Measurements from ENCODE around the gene DNAI4.
A peak's percentile ranks its signal among the peaks of the same experiment; 100 is the strongest.
"Not testable (repeated sequence)": the region's sequence is repeated elsewhere in the genome, so short reads cannot be mapped to it uniquely, and the experiment has no call there.

The DNAI4 gene

DNA sequence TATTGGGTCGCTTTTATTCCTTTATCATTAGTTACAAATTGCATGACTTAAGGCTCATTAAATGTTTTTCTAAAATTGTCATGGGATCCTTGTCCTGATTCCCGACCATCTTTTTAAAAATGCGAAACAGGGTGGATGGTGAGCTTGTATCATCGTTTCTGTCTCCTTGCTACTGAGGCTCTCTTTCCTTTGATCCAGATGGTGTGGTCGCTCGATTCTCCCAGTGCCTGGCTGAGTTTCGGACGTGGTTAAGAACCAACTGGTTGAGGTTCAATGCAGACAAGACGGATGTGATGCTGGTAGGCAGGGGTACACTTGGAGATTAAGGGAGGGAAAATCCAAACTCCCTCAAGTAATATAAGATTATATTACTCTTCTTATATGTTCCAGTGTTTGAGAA is 1.3 kb upstream of the DNAI4 start:
- H3K27me3 ChIP-seq (ENCODE audit: low read depth, low read length) = no peaks in the 10 kb centered on the region
- peak overlapping the region; percentile 91 to 97 for H3K4me3 ChIP-seq (ENCODE audit: low read depth in 1 of 2, low read length in 2 of 2)
- H3K4me1 ChIP-seq (ENCODE audit: control insufficient read depth in 1 of 2, insufficient read depth in 2 of 2, low read length in 2 of 2) = peaks cover 13 to 27% of the 10 kb centered on the region in 2 donors
- H3K27ac ChIP-seq (ENCODE audit: low read length) = peak overlapping the region; percentile 90
- no peaks in the 10 kb centered on the region for H3K36me3 ChIP-seq (ENCODE audit: control insufficient read depth in 1 of 2, insufficient read depth in 2 of 2, low read length in 2 of 2)
- H3K9me3 ChIP-seq (ENCODE audit: control insufficient read depth in 1 of 2, low read length in 2 of 2) = no peaks in the 10 kb centered on the region

GRCh38 chr1:66925558-66925910 is 878 bp upstream of the DNAI4 start:
- no peaks in the 10 kb centered on the region for H3K36me3 ChIP-seq (ENCODE audit: control insufficient read depth in 1 of 2, insufficient read depth in 2 of 2, low read length in 2 of 2)
- H3K27me3 ChIP-seq (ENCODE audit: low read depth, low read length) = no peaks in the 10 kb centered on the region
- no peaks in the 10 kb centered on the region for H3K9me3 ChIP-seq (ENCODE audit: control insufficient read depth in 1 of 2, low read length in 2 of 2)
- H3K4me3 ChIP-seq (ENCODE audit: low read depth in 1 of 2, low read length in 2 of 2) = peak overlapping the region; percentile 91 to 97
- H3K4me1 ChIP-seq (ENCODE audit: control insufficient read depth in 1 of 2, insufficient read depth in 2 of 2, low read length in 2 of 2) = peaks cover 13 to 27% of the 10 kb centered on the region in 2 donors
- peak overlapping the region; percentile 90 for H3K27ac ChIP-seq (ENCODE audit: low read length)

- Histone ChIP-seq H3K9me3 (ENCODE audit: control insufficient read depth in 1 of 2, low read length in 2 of 2) (no peaks in the 10 kb centered on the region), H3K4me1 (ENCODE audit: control insufficient read depth in 1 of 2, insufficient read depth in 2 of 2, low read length in 2 of 2) (peaks cover 0 to 15% of the 10 kb centered on the region in 2 donors), H3K27me3 (ENCODE audit: low read depth, low read length) (no peaks in the 10 kb centered on the region), H3K4me3 (ENCODE audit: low read depth in 1 of 2, low read length in 2 of 2) (no peak overlapping the region), H3K27ac (ENCODE audit: low read length) (no peak overlapping the region), H3K36me3 (ENCODE audit: control insufficient read depth in 1 of 2, insufficient read depth in 2 of 2, low read length in 2 of 2) (peaks cover 0 to 8% of the 10 kb centered on the region in 2 donors)
Measured at GRCh38 chr1:66920543-66920942, 4.1 kb downstream of the DNAI4 start.

DNA sequence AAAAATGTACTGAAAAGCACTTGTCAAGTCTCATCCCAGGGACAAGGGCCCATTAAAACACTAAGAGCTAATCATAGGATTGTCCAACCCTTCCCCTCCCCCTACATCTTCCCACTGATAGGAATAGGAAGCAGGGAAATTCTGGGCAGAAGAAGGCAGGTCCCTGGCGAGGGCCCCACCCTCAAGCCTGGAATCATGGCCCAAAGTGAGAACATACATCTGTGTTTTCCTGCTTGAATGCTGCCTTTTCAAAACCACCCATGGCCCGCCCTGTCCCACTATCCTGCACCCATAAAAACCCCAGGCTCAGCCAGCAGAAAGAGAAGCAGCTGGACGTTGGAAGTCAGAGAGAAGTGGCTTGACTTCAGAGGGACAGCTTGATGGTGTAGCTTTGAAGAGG is 4.8 kb downstream of the DNAI4 start:
- H3K36me3 ChIP-seq (ENCODE audit: control insufficient read depth in 1 of 2, insufficient read depth in 2 of 2, low read length in 2 of 2) = peaks cover 0 to 8% of the 10 kb centered on the region in 2 donors
- no peak overlapping the region for H3K4me3 ChIP-seq (ENCODE audit: low read depth in 1 of 2, low read length in 2 of 2)
- H3K4me1 ChIP-seq (ENCODE audit: control insufficient read depth in 1 of 2, insufficient read depth in 2 of 2, low read length in 2 of 2) = peaks cover 0 to 15% of the 10 kb centered on the region in 2 donors
- no peaks in the 10 kb centered on the region for H3K9me3 ChIP-seq (ENCODE audit: control insufficient read depth in 1 of 2, low read length in 2 of 2)
- no peak overlapping the region for H3K27ac ChIP-seq (ENCODE audit: low read length)
- no peaks in the 10 kb centered on the region for H3K27me3 ChIP-seq (ENCODE audit: low read depth, low read length)

DNA sequence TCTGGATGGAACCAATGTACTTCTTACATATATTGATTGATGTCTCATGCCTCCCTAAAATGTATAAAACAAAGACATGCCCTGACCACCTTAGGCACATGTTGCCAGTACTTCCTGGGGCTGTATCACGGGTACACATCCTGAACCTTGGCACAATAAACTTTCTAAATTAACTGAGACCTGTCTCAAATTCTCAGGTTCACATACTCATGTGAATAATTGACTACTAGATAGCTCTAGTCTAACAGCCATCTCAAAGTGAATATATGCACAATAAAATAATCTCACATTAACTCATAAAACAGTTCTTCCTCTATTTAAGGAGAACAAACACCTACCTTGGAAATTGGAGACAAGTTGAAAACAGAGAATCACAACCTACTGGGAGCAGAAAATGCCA is 5.6 kb downstream of the DNAI4 start:
- Histone ChIP-seq H3K27ac (ENCODE audit: low read length) (no peak overlapping the region), H3K9me3 (ENCODE audit: control insufficient read depth in 1 of 2, low read length in 2 of 2) (no peaks in the 10 kb centered on the region), H3K4me1 (ENCODE audit: control insufficient read depth in 1 of 2, insufficient read depth in 2 of 2, low read length in 2 of 2) (peaks cover 0 to 11% of the 10 kb centered on the region in 2 donors), H3K27me3 (ENCODE audit: low read depth, low read length) (no peaks in the 10 kb centered on the region), H3K4me3 (ENCODE audit: low read depth in 1 of 2, low read length in 2 of 2) (no peak overlapping the region), H3K36me3 (ENCODE audit: control insufficient read depth in 1 of 2, insufficient read depth in 2 of 2, low read length in 2 of 2) (peaks cover 0 to 8% of the 10 kb centered on the region in 2 donors)

- Histone ChIP-seq H3K4me3 (ENCODE audit: low read depth in 1 of 2, low read length in 2 of 2) (no peak overlapping the region), H3K9me3 (ENCODE audit: control insufficient read depth in 1 of 2, low read length in 2 of 2) (no peaks in the 10 kb centered on the region), H3K27me3 (ENCODE audit: low read depth, low read length) (no peaks in the 10 kb centered on the region), H3K4me1 (ENCODE audit: control insufficient read depth in 1 of 2, insufficient read depth in 2 of 2, low read length in 2 of 2) (no peaks in the 10 kb centered on the region), H3K36me3 (ENCODE audit: control insufficient read depth in 1 of 2, insufficient read depth in 2 of 2, low read length in 2 of 2) (peaks cover 0 to 8% of the 10 kb centered on the region in 2 donors), H3K27ac (ENCODE audit: low read length) (no peak overlapping the region)
Measured at GRCh38 chr1:66917476-66917875, 7.2 kb downstream of the DNAI4 start.

DNA sequence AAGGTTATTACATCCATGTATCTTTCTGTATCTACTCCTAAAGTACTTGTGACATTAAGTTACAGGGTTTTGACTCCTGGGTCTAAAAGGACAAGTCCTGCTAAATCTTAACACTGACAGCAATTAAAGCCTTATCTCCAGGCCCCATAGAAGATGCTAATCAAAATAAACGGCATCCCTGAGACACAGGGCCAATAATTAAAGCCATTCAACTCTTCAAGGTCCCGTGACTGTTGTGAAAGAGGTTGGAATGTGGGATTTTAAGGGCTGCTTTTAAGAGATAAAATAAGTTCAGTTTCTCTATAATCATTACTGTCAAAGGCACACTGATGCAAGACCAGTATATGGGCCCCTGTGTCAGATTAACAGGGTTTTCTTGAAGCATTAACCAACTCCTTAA is 8.3 kb downstream of the DNAI4 start:
- Histone ChIP-seq H3K9me3 (ENCODE audit: control insufficient read depth in 1 of 2, low read length in 2 of 2) (no peaks in the 10 kb centered on the region), H3K27me3 (ENCODE audit: low read depth, low read length) (no peaks in the 10 kb centered on the region), H3K36me3 (ENCODE audit: control insufficient read depth in 1 of 2, insufficient read depth in 2 of 2, low read length in 2 of 2) (peaks cover 0 to 8% of the 10 kb centered on the region in 2 donors), H3K4me1 (ENCODE audit: control insufficient read depth in 1 of 2, insufficient read depth in 2 of 2, low read length in 2 of 2) (no peaks in the 10 kb centered on the region), H3K27ac (ENCODE audit: low read length) (no peak overlapping the region), H3K4me3 (ENCODE audit: low read depth in 1 of 2, low read length in 2 of 2) (no peak overlapping the region)

DNA sequence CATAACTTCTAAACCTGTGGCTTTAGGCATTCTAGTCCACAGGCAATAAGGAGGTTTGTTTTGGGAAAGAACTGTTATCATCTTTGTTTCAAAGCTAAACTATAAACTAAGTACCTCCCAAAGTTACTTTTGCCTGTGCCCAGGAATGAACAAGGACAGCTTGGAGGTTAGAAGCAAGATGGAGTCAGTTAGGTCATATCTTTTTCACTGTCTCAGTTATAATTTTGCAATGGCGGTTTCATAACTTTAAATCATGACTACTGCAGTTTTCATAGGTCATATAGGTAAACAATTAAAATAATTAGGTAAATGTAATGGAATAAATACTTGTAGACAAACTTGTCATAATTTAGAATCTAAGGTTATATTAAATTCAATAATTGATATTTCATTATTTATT is 9.5 kb downstream of the DNAI4 start:
- H3K4me3 ChIP-seq (ENCODE audit: low read depth in 1 of 2, low read length in 2 of 2); H3K27ac ChIP-seq (ENCODE audit: low read length); H3K36me3 ChIP-seq (ENCODE audit: control insufficient read depth in 1 of 2, insufficient read depth in 2 of 2, low read length in 2 of 2); H3K9me3 ChIP-seq (ENCODE audit: control insufficient read depth in 1 of 2, low read length in 2 of 2); H3K27me3 ChIP-seq (ENCODE audit: low read depth, low read length); H3K4me1 ChIP-seq (ENCODE audit: control insufficient read depth in 1 of 2, insufficient read depth in 2 of 2, low read length in 2 of 2): not testable (repeated sequence)

DNA sequence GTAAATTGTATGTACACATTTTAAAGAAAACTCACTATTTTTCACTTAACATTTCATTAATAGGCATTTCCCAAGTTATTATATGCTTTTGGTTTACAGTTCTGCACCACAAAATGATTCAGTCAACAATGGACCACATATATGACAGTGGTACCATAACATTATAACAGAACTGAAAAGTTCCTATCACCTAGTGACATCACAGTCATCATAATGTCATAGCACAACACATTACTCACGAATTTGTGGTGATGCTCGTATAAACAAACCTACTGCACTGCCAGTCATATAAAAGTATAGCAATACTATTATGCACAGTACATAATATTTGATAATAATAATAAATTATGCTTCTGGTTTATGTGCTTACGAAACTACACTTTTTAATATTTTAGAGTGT is 30.9 kb downstream of the DNAI4 start:
- H3K4me1 ChIP-seq (ENCODE audit: control insufficient read depth in 1 of 2, insufficient read depth in 2 of 2, low read length in 2 of 2) = no peaks in the 10 kb centered on the region
- no peak overlapping the region for H3K4me3 ChIP-seq (ENCODE audit: low read depth in 1 of 2, low read length in 2 of 2)
- no peaks in the 10 kb centered on the region for H3K9me3 ChIP-seq (ENCODE audit: control insufficient read depth in 1 of 2, low read length in 2 of 2)
- no peak overlapping the region for H3K27ac ChIP-seq (ENCODE audit: low read length)
- H3K36me3 ChIP-seq (ENCODE audit: control insufficient read depth in 1 of 2, insufficient read depth in 2 of 2, low read length in 2 of 2) = no peaks in the 10 kb centered on the region
- no peaks in the 10 kb centered on the region for H3K27me3 ChIP-seq (ENCODE audit: low read depth, low read length)

GRCh38 chr1:66890621-66891020 is 34.0 kb downstream of the DNAI4 start:
- Histone ChIP-seq H3K4me1 (ENCODE audit: control insufficient read depth in 1 of 2, insufficient read depth in 2 of 2, low read length in 2 of 2) (no peaks in the 10 kb centered on the region), H3K36me3 (ENCODE audit: control insufficient read depth in 1 of 2, insufficient read depth in 2 of 2, low read length in 2 of 2) (no peaks in the 10 kb centered on the region), H3K27me3 (ENCODE audit: low read depth, low read length) (no peaks in the 10 kb centered on the region), H3K9me3 (ENCODE audit: control insufficient read depth in 1 of 2, low read length in 2 of 2) (no peaks in the 10 kb centered on the region), H3K4me3 (ENCODE audit: low read depth in 1 of 2, low read length in 2 of 2) (no peak overlapping the region), H3K27ac (ENCODE audit: low read length) (no peak overlapping the region)

DNA sequence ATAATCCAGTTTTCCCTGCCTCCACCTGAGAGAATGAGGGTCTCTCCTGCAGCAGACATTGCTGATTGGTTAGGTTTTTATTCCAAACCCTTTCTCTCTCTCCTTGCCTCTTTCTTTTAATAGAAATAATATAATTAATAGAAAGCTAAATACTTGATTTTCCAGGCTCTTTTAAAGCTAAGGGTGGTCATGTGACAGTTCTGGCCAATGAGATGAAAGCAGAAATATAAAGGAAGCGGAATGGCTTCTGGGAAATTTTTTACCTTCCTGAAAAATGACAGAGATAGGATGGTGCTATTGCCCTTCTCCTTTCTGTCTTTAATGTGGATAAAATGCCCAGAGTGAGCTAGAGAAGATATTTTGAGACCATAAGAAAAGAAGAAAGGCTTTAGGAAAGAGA is 35.6 kb downstream of the DNAI4 start:
- Histone ChIP-seq H3K4me3 (ENCODE audit: low read depth in 1 of 2, low read length in 2 of 2) (no peak overlapping the region), H3K27ac (ENCODE audit: low read length) (no peak overlapping the region), H3K9me3 (ENCODE audit: control insufficient read depth in 1 of 2, low read length in 2 of 2) (no peaks in the 10 kb centered on the region), H3K27me3 (ENCODE audit: low read depth, low read length) (no peaks in the 10 kb centered on the region), H3K4me1 (ENCODE audit: control insufficient read depth in 1 of 2, insufficient read depth in 2 of 2, low read length in 2 of 2) (no peaks in the 10 kb centered on the region), H3K36me3 (ENCODE audit: control insufficient read depth in 1 of 2, insufficient read depth in 2 of 2, low read length in 2 of 2) (no peaks in the 10 kb centered on the region)

- H3K27me3 ChIP-seq (ENCODE audit: low read depth, low read length) = no peaks in the 10 kb centered on the region
- H3K36me3 ChIP-seq (ENCODE audit: control insufficient read depth in 1 of 2, insufficient read depth in 2 of 2, low read length in 2 of 2) = peaks cover 0 to 3% of the 10 kb centered on the region in 2 donors
- no peak overlapping the region for H3K4me3 ChIP-seq (ENCODE audit: low read depth in 1 of 2, low read length in 2 of 2)
- H3K9me3 ChIP-seq (ENCODE audit: control insufficient read depth in 1 of 2, low read length in 2 of 2) = peaks cover 0 to 16% of the 10 kb centered on the region in 2 donors
- no peaks in the 10 kb centered on the region for H3K4me1 ChIP-seq (ENCODE audit: control insufficient read depth in 1 of 2, insufficient read depth in 2 of 2, low read length in 2 of 2)
- H3K27ac ChIP-seq (ENCODE audit: low read length) = no peak overlapping the region
Measured at GRCh38 chr1:66876664-66877063, 48.0 kb downstream of the DNAI4 start.
